HL-60 (cell line): Measurements from ENCODE around the gene IRF5.

ENCODE experiments used
- DNase-seq, 2 experiments: peaks; one replicate each; pipeline ENCODE4 v3.0.0-alpha.2; 2010 to 2020; ENCODE audit warnings: low read depth in 1 of 2, low spot score in 1 of 2
- H3K27ac ChIP-seq: fragments of 250-450 bp; sonication (Bioruptor Pico); replicated peaks from 2 replicates; pipeline ENCODE4 v1.5.1; 2020; ENCODE audit warnings: mild to moderate bottlenecking, moderate library complexity
- H3K27me3 ChIP-seq: fragments of 250-450 bp; sonication (Bioruptor Pico); 2 replicates; pipeline ENCODE4 v1.5.1; 2021; ENCODE audit warnings: mild to moderate bottlenecking, moderate library complexity; ENCODE audit not compliant: insufficient read depth, poor library complexity, severe bottlenecking
- H3K4me3 ChIP-seq: replicated peaks from 2 replicates; pipeline ENCODE4 v1.5.1; 2011; ENCODE audit warnings: mild to moderate bottlenecking, control low read depth, low read length; ENCODE audit not compliant: insufficient read depth
- GABPA ChIP-seq: IDR thresholded peaks from 2 replicates; pipeline ENCODE4 v1.6.1; 2012; ENCODE audit warnings: low read depth
- POLR2AphosphoS5 ChIP-seq: IDR thresholded peaks from 2 replicates; pipeline ENCODE4 v1.6.1; 2012; ENCODE audit warnings: low read depth
- SPI1 ChIP-seq: IDR thresholded peaks from 2 replicates; pipeline ENCODE4 v1.6.1; 2012; ENCODE audit warnings: low read depth, mild to moderate bottlenecking, borderline replicate concordance
- TF ChIP-seq, protein P1 (sequence below): IDR thresholded peaks from 2 replicates; pipeline ENCODE4 v1.6.1; 2012; ENCODE audit warnings: low read depth; ENCODE audit not compliant: insufficient replicate concordance
- TF ChIP-seq, protein P2 (sequence below): IDR thresholded peaks from one replicate; pipeline ENCODE4 v1.5.1; 2011; ENCODE audit warnings: low read length, control low read depth, inconsistent platforms; ENCODE audit not compliant: insufficient read depth

The IRF5 gene

DNA sequence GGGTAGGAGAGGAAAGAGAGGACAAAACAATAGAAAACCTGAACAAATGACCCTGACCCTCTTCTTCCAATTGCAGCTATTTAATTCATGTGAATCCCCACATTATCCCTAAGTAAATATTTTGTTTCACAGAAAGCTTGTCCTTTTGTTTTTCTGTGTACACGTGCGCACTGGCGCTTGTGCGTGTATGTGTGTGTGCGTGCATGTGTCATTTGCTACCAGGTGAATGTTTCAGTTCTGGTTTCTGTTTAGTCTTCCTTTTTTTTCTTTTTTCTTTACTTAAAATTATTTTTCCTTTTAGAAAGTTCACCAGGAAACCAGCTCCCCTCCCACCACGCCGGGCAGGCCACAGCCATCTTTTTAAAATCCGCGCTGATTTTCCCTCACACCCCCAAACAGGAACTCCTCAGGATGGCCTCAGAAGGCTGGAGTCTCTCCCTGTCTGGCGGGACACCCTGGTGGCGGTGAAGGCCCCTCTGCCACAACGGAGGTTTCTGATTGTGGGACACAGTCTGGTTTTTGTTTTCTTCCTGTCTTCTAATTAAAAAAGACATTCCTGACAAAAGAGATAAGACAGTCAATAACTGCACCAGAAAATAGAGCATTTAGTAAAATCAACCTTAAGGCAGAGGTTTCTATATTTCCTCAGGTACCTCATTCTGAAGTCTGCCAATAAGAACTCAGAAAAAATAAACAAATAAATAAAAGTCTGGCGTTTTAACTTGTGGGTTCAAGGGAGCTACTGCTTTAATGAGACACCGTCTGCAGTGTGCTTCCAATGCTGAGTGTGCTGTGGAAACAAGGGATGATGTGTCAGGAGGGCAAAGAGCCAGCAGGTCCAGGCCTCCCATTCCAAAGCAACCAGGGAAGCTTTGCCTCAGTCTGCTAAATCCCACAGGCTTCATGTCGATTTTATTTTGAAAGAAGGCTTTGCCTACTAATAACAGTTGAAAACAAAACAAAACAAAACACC lies 17.4 kb downstream of the IRF5 start:
- H3K27me3 ChIP-seq: no peaks in the 10 kb centered on the region
- no peak for DNase-seq
- no peak for TF ChIP-seq SPI1
- TF ChIP-seq, protein P1, sequence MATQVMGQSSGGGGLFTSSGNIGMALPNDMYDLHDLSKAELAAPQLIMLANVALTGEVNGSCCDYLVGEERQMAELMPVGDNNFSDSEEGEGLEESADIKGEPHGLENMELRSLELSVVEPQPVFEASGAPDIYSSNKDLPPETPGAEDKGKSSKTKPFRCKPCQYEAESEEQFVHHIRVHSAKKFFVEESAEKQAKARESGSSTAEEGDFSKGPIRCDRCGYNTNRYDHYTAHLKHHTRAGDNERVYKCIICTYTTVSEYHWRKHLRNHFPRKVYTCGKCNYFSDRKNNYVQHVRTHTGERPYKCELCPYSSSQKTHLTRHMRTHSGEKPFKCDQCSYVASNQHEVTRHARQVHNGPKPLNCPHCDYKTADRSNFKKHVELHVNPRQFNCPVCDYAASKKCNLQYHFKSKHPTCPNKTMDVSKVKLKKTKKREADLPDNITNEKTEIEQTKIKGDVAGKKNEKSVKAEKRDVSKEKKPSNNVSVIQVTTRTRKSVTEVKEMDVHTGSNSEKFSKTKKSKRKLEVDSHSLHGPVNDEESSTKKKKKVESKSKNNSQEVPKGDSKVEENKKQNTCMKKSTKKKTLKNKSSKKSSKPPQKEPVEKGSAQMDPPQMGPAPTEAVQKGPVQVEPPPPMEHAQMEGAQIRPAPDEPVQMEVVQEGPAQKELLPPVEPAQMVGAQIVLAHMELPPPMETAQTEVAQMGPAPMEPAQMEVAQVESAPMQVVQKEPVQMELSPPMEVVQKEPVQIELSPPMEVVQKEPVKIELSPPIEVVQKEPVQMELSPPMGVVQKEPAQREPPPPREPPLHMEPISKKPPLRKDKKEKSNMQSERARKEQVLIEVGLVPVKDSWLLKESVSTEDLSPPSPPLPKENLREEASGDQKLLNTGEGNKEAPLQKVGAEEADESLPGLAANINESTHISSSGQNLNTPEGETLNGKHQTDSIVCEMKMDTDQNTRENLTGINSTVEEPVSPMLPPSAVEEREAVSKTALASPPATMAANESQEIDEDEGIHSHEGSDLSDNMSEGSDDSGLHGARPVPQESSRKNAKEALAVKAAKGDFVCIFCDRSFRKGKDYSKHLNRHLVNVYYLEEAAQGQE: no peak
- TF ChIP-seq GABPA: no peak
- TF ChIP-seq POLR2AphosphoS5: no peak
- TF ChIP-seq, protein P2, sequence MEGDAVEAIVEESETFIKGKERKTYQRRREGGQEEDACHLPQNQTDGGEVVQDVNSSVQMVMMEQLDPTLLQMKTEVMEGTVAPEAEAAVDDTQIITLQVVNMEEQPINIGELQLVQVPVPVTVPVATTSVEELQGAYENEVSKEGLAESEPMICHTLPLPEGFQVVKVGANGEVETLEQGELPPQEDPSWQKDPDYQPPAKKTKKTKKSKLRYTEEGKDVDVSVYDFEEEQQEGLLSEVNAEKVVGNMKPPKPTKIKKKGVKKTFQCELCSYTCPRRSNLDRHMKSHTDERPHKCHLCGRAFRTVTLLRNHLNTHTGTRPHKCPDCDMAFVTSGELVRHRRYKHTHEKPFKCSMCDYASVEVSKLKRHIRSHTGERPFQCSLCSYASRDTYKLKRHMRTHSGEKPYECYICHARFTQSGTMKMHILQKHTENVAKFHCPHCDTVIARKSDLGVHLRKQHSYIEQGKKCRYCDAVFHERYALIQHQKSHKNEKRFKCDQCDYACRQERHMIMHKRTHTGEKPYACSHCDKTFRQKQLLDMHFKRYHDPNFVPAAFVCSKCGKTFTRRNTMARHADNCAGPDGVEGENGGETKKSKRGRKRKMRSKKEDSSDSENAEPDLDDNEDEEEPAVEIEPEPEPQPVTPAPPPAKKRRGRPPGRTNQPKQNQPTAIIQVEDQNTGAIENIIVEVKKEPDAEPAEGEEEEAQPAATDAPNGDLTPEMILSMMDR: no peak
- no peak overlapping the region for H3K4me3 ChIP-seq
- no peak overlapping the region for H3K27ac ChIP-seq

DNA sequence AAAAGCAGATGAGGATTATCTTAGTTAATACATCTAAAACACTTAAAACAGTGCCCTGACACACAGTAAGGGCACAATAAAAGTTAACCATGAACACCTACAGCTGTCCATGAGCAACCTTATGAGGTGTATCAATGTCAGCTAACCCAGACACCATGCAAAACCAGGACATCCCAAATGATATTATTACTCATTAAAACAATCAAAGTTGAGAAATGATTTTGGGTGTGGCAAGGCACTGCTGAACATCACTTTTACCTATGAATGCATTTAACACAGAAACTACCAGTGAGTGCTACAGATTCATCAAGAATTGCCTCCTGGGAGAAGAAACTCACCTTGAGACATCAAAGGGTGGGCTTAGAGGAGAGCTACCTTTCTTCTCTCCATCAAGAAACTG lies 18.3 kb downstream of the IRF5 start:
- H3K27me3 ChIP-seq: no peaks in the 10 kb centered on the region
- no peak overlapping the region for H3K4me3 ChIP-seq
- no peak for DNase-seq

DNA sequence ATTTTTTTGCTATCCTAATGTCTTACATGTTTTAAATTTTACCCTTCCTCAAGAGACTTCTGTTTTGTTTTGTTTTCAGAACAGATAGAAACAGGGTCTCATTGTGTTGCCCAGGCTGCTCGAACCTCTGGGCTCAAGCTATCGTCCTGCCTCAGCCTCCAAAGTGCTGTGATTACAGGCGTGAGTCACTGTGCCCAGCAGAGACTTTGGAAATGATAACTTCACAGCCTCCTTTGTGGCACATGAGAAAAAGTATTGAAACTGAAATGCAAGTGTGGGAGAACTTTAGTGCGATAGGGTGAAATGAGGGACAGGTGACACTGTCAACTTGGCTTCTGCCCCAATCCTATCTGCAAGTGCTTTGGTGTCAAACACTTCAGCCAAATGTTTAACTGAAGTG lies 21.6 kb downstream of the IRF5 start:
- no peak overlapping the region for H3K4me3 ChIP-seq
- no peak for DNase-seq
- TF ChIP-seq, protein P2: no peak
- no peak for TF ChIP-seq POLR2AphosphoS5
- no peak for TF ChIP-seq SPI1
- no peak overlapping the region for H3K27ac ChIP-seq
- no peaks in the 10 kb centered on the region for H3K27me3 ChIP-seq

More for the DNA sequence above, 18.3 kb downstream of the IRF5 start:
- no peak overlapping the region for H3K27ac ChIP-seq
- no peak for TF ChIP-seq GABPA

DNA sequence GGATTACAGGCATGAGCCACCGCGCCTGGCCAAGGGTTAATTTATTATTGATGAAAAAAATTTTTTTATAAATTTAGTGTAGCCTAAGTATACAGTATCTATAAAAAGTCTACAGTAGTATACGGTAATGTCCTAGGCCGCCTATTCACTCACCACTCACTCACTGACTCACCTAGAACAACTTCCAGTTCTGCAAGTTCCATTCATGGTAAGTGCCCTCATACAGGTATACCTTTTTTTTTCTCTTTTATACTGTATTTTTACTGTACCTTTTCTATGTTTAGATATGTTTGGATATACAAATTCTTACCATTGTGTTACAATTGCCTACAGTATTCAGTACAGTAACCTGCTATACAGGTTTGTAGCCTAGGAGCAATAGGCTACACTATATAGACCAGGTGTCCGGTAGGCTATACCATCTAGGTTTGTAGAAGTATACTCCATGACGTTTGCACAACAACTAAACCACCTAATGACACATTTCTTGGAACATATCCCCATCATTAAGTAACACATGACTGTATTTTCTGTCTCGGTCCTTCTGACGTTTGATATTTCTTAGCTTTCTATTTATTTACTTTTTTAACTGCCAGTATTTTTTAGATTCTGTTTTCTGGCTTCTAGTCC lies 23.4 kb downstream of the IRF5 start:
- Histone ChIP-seq H3K27ac (no peak overlapping the region), H3K4me3 (no peak overlapping the region), H3K27me3 (no peaks in the 10 kb centered on the region)
- no peak for DNase-seq
- TF ChIP-seq POLR2AphosphoS5: no peak
- TF ChIP-seq, protein P2: no peak
- TF ChIP-seq, protein P1: no peak
- no peak for TF ChIP-seq SPI1
- no peak for TF ChIP-seq GABPA
